ENCODE measurements around the gene CAMK1D. TPM values are rescaled to one million over a fixed set of nuclear protein-coding genes. Genes with fewer than 3 reads are reported as not detected.

Gene CAMK1D
- total and polyA plus RNA-seq, 2 experiments from 2014 or later, result 4.6 to 7.2 TPM

DNA sequence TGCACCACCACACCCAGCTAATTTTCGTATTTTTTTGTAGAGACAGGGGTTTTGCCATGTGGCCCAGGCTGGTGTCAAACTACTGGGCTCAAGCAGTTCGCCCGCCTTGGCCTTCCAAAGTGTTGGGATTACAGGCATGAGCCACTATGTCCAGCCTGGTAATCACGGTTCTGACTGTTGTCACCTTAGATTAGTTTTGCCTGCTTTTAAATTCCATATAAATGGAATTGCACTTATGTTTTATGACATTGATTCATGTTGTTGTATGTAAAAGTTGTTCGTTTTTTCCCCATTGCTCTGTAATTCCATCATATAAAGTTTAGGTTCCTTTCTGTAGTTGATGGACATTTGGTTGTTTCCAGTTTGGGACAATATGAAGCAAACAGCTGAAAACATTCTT lies 106.0 kb downstream of the CAMK1D start:
- no peak for TF ChIP-seq POLR2AphosphoS5 (IDR thresholded peaks at IDR 0.05; ENCODE audit: low read depth)
- no peak for TF ChIP-seq EZH2 (IDR thresholded peaks at IDR 0.05; ENCODE audit: low read depth, unreplicated experiment)
- no peak for TF ChIP-seq EZH2phosphoT487 (IDR thresholded peaks at IDR 0.05; ENCODE audit: unreplicated experiment)
- TF ChIP-seq STAT1 (IDR thresholded peaks at IDR 0.05; ENCODE audit: unreplicated experiment), result no peak
- no peak for TF ChIP-seq CREB1 (CRISPR knock-in tag; IDR thresholded peaks at IDR 0.05; ENCODE audit: low read depth)
- no peak for TF ChIP-seq JUNB (IDR thresholded peaks at IDR 0.05; ENCODE audit: unreplicated experiment)
- TF ChIP-seq, protein P1, sequence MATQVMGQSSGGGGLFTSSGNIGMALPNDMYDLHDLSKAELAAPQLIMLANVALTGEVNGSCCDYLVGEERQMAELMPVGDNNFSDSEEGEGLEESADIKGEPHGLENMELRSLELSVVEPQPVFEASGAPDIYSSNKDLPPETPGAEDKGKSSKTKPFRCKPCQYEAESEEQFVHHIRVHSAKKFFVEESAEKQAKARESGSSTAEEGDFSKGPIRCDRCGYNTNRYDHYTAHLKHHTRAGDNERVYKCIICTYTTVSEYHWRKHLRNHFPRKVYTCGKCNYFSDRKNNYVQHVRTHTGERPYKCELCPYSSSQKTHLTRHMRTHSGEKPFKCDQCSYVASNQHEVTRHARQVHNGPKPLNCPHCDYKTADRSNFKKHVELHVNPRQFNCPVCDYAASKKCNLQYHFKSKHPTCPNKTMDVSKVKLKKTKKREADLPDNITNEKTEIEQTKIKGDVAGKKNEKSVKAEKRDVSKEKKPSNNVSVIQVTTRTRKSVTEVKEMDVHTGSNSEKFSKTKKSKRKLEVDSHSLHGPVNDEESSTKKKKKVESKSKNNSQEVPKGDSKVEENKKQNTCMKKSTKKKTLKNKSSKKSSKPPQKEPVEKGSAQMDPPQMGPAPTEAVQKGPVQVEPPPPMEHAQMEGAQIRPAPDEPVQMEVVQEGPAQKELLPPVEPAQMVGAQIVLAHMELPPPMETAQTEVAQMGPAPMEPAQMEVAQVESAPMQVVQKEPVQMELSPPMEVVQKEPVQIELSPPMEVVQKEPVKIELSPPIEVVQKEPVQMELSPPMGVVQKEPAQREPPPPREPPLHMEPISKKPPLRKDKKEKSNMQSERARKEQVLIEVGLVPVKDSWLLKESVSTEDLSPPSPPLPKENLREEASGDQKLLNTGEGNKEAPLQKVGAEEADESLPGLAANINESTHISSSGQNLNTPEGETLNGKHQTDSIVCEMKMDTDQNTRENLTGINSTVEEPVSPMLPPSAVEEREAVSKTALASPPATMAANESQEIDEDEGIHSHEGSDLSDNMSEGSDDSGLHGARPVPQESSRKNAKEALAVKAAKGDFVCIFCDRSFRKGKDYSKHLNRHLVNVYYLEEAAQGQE (IDR thresholded peaks at IDR 0.05; ENCODE audit: unreplicated experiment), result no peak
- TF ChIP-seq, protein P2, sequence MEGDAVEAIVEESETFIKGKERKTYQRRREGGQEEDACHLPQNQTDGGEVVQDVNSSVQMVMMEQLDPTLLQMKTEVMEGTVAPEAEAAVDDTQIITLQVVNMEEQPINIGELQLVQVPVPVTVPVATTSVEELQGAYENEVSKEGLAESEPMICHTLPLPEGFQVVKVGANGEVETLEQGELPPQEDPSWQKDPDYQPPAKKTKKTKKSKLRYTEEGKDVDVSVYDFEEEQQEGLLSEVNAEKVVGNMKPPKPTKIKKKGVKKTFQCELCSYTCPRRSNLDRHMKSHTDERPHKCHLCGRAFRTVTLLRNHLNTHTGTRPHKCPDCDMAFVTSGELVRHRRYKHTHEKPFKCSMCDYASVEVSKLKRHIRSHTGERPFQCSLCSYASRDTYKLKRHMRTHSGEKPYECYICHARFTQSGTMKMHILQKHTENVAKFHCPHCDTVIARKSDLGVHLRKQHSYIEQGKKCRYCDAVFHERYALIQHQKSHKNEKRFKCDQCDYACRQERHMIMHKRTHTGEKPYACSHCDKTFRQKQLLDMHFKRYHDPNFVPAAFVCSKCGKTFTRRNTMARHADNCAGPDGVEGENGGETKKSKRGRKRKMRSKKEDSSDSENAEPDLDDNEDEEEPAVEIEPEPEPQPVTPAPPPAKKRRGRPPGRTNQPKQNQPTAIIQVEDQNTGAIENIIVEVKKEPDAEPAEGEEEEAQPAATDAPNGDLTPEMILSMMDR (conservative IDR thresholded peaks at IDR 0.05; ENCODE audit: low read depth in 2 of 2), result no peak
- no peak for TF ChIP-seq NANOG (IDR thresholded peaks at IDR 0.05; ENCODE audit: borderline replicate concordance)
- no peak for TF ChIP-seq ZNF331 (CRISPR knock-in tag; IDR thresholded peaks at IDR 0.05; ENCODE audit: low read depth)
- TF ChIP-seq ZNF114 (CRISPR knock-in tag; IDR thresholded peaks at IDR 0.05), result no peak
- peaks cover 4% of the 10 kb centered on the region for H3K27me3 Mint-ChIP-seq (ENCODE audit: insufficient read depth, low read depth, poor library complexity)
- Histone ChIP-seq H3F3A (replicated peaks; ENCODE audit: low read depth) (no peaks in the 10 kb centered on the region), H2AFZ (no peak overlapping the region), H3K27ac (ENCODE audit: low read depth) (no peak overlapping the region), H3K4me3 (no peak overlapping the region), H3K4me1 (ENCODE audit: insufficient read depth) (no peaks in the 10 kb centered on the region; the same call in 1 of the 2 replicates), H3K9me2 (ENCODE audit: insufficient read depth) (no peaks in the 10 kb centered on the region), H4K20me1 (replicated peaks; ENCODE audit: insufficient read depth) (no peaks in the 10 kb centered on the region), H3K79me2 (replicated peaks; ENCODE audit: insufficient read depth) (no peaks in the 10 kb centered on the region), H3K27me3 (ENCODE audit: insufficient read depth) (no peaks in the 10 kb centered on the region), H3K36me3 (ENCODE audit: insufficient read depth) (no peaks in the 10 kb centered on the region), H3K4me2 (no peak overlapping the region)
- H3K27ac Mint-ChIP-seq, result no peak overlapping the region
- H3K4me1 Mint-ChIP-seq, result peaks cover 4% of the 10 kb centered on the region; the same call in 1 of the 3 replicates
- no peak for DNase-seq (ENCODE audit: low spot score)
- H3K4me3 Mint-ChIP-seq, result no peak overlapping the region
- H3K9me3 Mint-ChIP-seq, result no peaks in the 10 kb centered on the region
- ATAC-seq, result no peak
- no peaks in the 10 kb centered on the region for H3K36me3 Mint-ChIP-seq (ENCODE audit: low read depth)

DNA sequence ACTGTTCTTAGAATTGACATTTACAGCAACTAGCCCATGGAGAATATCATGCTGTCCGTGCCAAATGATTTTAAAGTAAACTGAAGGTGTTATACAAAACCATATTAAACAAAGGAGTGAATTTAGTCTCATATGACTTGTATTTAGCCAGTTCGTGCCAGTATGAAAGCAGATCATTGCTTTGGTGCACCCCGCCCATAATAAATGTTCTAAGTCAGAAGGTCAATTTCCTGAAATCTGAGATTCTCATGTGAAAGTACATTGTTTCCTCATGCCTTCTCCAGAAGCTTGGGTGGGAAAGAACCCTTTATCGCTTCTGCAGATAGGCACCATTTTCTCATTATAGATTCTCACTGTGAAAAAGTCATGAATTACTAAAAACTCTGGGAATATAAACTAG lies 106.4 kb downstream of the CAMK1D start:
- ATAC-seq, result no peak
- H4K20me1 ChIP-seq (replicated peaks; ENCODE audit: insufficient read depth), result no peaks in the 10 kb centered on the region
- Mint-ChIP-seq H3K36me3 (ENCODE audit: low read depth) (no peaks in the 10 kb centered on the region), H3K27me3 (ENCODE audit: insufficient read depth, low read depth, poor library complexity) (peaks cover 6% of the 10 kb centered on the region), H3K4me3 (no peak overlapping the region), H3K4me1 (peaks cover 4% of the 10 kb centered on the region; the same call in 1 of the 3 replicates), H3K9me3 (no peaks in the 10 kb centered on the region), H3K27ac (no peak overlapping the region)
- H3K9me2 ChIP-seq (ENCODE audit: insufficient read depth), result no peaks in the 10 kb centered on the region
- no peaks in the 10 kb centered on the region; the same call in 1 of the 2 replicates for H3K4me1 ChIP-seq (ENCODE audit: insufficient read depth)
- H3K27ac ChIP-seq (ENCODE audit: low read depth), result no peak overlapping the region
- H2AFZ ChIP-seq, result no peak overlapping the region
- no peak overlapping the region for H3K4me3 ChIP-seq
- H3F3A ChIP-seq (replicated peaks; ENCODE audit: low read depth), result no peaks in the 10 kb centered on the region
- H3K36me3 ChIP-seq (ENCODE audit: insufficient read depth), result no peaks in the 10 kb centered on the region
- no peak for DNase-seq (ENCODE audit: low spot score)
- H3K79me2 ChIP-seq (replicated peaks; ENCODE audit: insufficient read depth), result no peaks in the 10 kb centered on the region
- no peak overlapping the region for H3K4me2 ChIP-seq
- H3K27me3 ChIP-seq (ENCODE audit: insufficient read depth), result no peaks in the 10 kb centered on the region
- TF ChIP-seq STAT1 (IDR thresholded peaks at IDR 0.05; ENCODE audit: unreplicated experiment), result no peak
- no peak for TF ChIP-seq ZNF114 (CRISPR knock-in tag; IDR thresholded peaks at IDR 0.05)
- TF ChIP-seq CREB1 (CRISPR knock-in tag; IDR thresholded peaks at IDR 0.05; ENCODE audit: low read depth), result no peak
- TF ChIP-seq NANOG (IDR thresholded peaks at IDR 0.05; ENCODE audit: borderline replicate concordance), result no peak
